Ishikawa (cell line): ENCODE data around the gene GAREM1.

Experiments used
- CEBPB ChIP-seq: IDR thresholded peaks from 2 replicates; pipeline ENCODE4 v1.6.1; 2012
- CREB1 ChIP-seq: IDR thresholded peaks from 2 replicates; pipeline ENCODE4 v1.6.1; 2012; ENCODE audit warnings: low read depth
- EGR1 ChIP-seq: IDR thresholded peaks from 2 replicates; pipeline ENCODE4 v1.6.1; 2012
- EP300 ChIP-seq: IDR thresholded peaks from 2 replicates; pipeline ENCODE4 v1.6.1; 2012; ENCODE audit warnings: borderline replicate concordance
- FOXM1 ChIP-seq: IDR thresholded peaks from 2 replicates; pipeline ENCODE4 v1.6.1; 2012; ENCODE audit warnings: low read depth, borderline replicate concordance
- MAX ChIP-seq: IDR thresholded peaks from 2 replicates; pipeline ENCODE4 v1.6.1; 2012
- NFIC ChIP-seq: IDR thresholded peaks from 2 replicates; pipeline ENCODE4 v1.6.1; 2012
- RAD21 ChIP-seq: IDR thresholded peaks from 2 replicates; pipeline ENCODE4 v1.6.1; 2012; ENCODE audit warnings: low read depth
- REST ChIP-seq: IDR thresholded peaks from 2 replicates; pipeline ENCODE4 v1.6.1; 2012; ENCODE audit warnings: low read depth, mild to moderate bottlenecking
- TAF1 ChIP-seq: IDR thresholded peaks from 2 replicates; pipeline ENCODE4 v1.6.1; 2012; ENCODE audit warnings: low read depth, mild to moderate bottlenecking
- TCF12 ChIP-seq: IDR thresholded peaks from 2 replicates; pipeline ENCODE4 v1.6.1; 2012; ENCODE audit warnings: low read depth
- TEAD4 ChIP-seq: IDR thresholded peaks from 2 replicates; pipeline ENCODE4 v1.6.1; 2012
- YY1 ChIP-seq: IDR thresholded peaks from 2 replicates; pipeline ENCODE4 v1.6.1; 2012; ENCODE audit warnings: low read depth
- ZBTB7A ChIP-seq: IDR thresholded peaks from 2 replicates; pipeline ENCODE4 v1.6.1; 2012; ENCODE audit warnings: low read depth
- TF ChIP-seq, protein P1 (sequence below): IDR thresholded peaks from 2 replicates; pipeline ENCODE4 v1.6.1; 2012

Gene GAREM1

DNA sequence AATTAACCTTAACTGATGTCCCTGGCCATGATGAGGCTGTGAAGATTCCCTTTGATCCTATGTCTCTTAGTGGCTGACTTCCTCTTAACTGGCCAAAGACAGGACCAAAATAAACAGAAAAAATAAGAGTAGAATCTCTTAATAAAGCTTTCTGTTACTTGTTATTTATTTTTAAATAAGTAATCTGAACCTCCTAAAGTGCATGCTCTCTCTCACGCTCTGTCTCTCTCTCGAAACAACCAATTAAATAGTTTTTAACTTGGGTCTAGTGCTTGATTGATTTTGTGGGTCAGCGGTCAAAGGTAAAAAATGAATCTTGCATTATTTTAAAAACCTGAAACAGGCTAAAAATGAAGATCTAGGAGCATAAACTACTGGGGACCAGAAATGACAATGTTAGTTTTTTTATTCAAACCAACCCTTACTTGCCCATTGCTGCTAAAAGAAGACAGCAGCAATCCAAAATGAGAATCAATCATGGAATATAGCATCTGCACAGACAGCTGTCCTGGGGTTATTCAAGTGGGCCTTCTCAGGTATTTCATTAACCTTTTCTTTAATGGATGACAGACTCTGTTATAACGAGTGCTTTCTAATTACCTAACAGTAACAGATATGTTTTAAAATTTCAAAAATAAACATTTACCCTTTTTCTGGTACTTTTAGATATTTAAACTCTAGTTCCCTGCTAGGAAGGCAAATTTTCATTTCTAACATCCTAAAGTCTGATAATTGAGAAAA lies 11.2 kb downstream of the GAREM1 start:
- TF ChIP-seq FOXM1 (no peak), YY1 (no peak)

- no peak for TF ChIP-seq TCF12
- no peak for TF ChIP-seq NFIC
- TF ChIP-seq, protein P1, sequence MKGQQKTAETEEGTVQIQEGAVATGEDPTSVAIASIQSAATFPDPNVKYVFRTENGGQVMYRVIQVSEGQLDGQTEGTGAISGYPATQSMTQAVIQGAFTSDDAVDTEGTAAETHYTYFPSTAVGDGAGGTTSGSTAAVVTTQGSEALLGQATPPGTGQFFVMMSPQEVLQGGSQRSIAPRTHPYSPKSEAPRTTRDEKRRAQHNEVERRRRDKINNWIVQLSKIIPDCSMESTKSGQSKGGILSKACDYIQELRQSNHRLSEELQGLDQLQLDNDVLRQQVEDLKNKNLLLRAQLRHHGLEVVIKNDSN, result no peak
- TF ChIP-seq YY1, result no peak
- no peak for TF ChIP-seq ZBTB7A
- TF ChIP-seq RAD21, result no peak
- TF ChIP-seq CREB1, result no peak
- TF ChIP-seq TEAD4, result no peak
- no peak for TF ChIP-seq FOXM1
- no peak for TF ChIP-seq TAF1
- TF ChIP-seq MAX, result no peak
- TF ChIP-seq REST, result no peak
- no peak for TF ChIP-seq EP300
- TF ChIP-seq CEBPB, result no peak
- no peak for TF ChIP-seq EGR1
Measured at GRCh38 chr18:32455361-32455760, 15.3 kb downstream of the GAREM1 start.

DNA sequence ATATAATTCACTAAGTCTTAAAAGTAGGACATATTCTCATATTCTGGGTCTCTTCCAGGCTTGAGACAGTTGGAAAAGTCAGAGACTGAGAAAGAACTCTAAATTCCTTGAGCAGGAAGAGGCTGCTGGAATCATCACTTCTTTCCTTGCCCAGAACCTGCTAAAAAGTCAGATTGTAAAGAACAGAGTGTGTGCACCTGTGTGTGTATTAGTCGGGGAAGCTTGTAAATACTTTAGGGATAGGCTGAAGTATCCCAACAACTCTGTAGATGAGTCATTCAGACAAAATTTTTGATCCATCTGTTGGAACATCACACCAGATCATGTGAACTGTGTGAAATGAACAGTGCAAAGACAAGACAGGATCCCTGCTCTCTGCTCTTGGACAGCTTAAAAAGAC lies 16.1 kb downstream of the GAREM1 start:
- no peak for TF ChIP-seq CREB1
- TF ChIP-seq RAD21, result no peak
- TF ChIP-seq EGR1, result no peak
- TF ChIP-seq TEAD4, result no peak
- TF ChIP-seq, protein P1, result no peak
- TF ChIP-seq REST, result no peak
- no peak for TF ChIP-seq ZBTB7A
- no peak for TF ChIP-seq MAX
- TF ChIP-seq FOXM1, result no peak
- TF ChIP-seq TCF12, result no peak

GRCh38 chr18:32450874-32451273 lies 19.8 kb downstream of the GAREM1 start:
- TF ChIP-seq TEAD4 (no peak), ZBTB7A (no peak), EGR1 (no peak), CEBPB (no peak), TAF1 (no peak), MAX (no peak), FOXM1 (no peak)
- TF ChIP-seq, protein P1, result no peak

GRCh38 chr18:32450026-32450691 lies 20.5 kb downstream of the GAREM1 start:
- TF ChIP-seq CREB1, result no peak
- no peak for TF ChIP-seq EP300
- TF ChIP-seq NFIC, result no peak
- no peak for TF ChIP-seq REST
- no peak for TF ChIP-seq RAD21
